IPS-NIHi7 (cell line): Measurements from ENCODE around the gene AURKA.
"Not testable (repeated sequence)": the region's sequence is repeated elsewhere in the genome, so short reads cannot be mapped to it uniquely, and the experiment has no call there.

Experiments
- DNase-seq: peaks from one replicate; pipeline ENCODE4 v3.0.0; 2012; ENCODE audit warnings: mixed read lengths; ENCODE audit errors: extremely low spot score

Gene AURKA

DNA sequence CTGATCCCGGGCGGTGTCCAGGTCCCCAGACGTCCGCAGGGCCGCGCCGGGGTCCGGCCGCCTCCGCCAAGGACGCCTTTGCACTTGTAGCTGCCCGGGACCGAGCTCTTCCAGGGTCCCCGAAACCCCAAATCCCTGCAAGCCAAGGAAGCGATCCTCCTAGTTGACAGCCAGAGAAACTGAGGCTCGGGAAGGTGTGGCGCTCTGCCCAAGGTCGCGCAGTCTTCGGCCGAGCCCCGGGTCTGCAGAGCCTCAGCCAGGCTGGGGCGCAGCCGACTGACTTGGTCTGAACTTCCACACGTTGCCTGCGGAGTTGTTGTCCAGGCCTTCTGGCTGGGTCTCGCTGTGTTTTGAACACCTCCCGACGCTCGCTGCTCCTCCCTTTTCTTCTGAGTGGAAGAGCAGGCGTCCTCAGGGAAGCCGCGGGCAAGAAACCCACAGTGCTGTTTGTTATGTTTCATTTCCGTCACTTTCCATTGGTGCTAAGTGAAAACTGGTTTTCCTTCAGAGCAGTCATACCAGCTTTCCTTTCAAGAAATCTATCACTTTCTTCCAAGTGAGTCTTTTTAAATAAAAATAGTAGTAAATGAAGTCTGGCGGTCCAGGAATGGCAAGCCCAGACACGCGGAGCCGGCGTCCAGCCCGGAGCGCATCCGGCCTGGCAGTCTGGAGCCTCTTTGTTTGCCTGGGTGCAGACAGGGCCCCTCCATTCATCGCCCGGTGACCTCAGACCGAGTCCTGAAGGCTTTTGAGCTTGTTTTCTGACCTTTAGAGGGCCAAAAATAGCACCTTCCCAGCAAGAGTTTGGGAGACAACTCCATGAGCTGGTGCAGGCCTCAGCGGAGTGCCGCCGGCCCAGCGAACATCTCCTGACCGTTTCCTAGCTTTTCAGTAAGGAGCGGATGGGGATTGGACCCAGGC lies 32.5 kb downstream of the AURKA start:
- DNase-seq, result peak; percentile 44

- DNase-seq, result peak; percentile 99
Observed at GRCh38 chr20:56358600-56359211, 33.3 kb downstream of the AURKA start, which contains the start of gene FAM210B. Gene FAM210B, plus strand, starts transcription at chr20:56358974. Its CDS starts 32 bp downstream, at chr20:56359006.

GRCh38 chr20:56358070-56358469 lies 33.9 kb downstream of the AURKA start:
- no peak for DNase-seq

GRCh38 chr20:56353356-56353755 lies 38.7 kb downstream of the AURKA start:
- DNase-seq, result no peak

- DNase-seq, result no peak
Observed at GRCh38 chr20:56352345-56353055, 39.5 kb downstream of the AURKA start.

- no peak for DNase-seq
Observed at GRCh38 chr20:56350842-56351241, 41.2 kb downstream of the AURKA start.

GRCh38 chr20:56348746-56349145 lies 43.3 kb downstream of the AURKA start:
- no peak for DNase-seq

DNA sequence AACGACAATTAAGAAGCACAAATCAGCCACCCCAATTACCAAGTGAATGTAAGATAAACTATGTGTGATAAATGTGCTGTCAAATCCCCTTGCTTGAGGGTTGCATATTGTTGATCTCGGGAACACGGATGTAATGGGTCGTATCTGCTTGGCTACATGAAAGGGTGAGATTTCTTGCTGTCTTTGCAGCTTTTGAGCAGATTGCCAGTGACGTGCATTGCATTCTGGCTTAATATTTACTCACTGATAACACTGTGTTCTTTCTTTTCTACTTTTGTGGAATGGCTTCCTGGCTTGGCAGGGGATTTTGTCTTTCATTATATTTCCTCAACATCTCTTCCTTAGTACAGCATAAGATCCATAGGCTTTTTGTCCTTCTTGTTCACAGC lies 43.7 kb downstream of the AURKA start:
- no peak for DNase-seq

- DNase-seq, result peak; percentile 16
Observed at GRCh38 chr20:56347628-56348304, 44.2 kb downstream of the AURKA start.

DNA sequence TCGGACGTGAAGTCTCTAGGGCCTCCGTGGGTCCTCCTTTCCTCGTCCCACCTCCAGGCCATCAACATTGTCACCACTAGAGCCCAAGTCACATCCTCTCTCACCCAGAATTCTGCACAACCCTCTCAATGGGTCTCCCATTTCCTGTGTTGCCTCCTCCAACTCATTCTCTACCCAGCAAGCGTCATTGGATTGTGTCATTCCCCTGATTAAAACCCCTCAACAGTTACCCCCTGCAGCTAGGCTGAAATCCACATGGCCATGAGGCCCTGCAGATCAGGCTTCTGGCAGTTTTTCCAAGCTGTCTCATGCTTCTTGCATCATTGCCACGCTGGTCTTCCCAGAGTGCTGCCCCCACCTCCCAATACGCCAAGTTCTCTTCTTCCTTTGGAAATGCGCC lies 46.1 kb downstream of the AURKA start:
- DNase-seq, result no peak

GRCh38 chr20:56343861-56344381 lies 48.1 kb downstream of the AURKA start:
- DNase-seq, result peak; percentile 94

DNA sequence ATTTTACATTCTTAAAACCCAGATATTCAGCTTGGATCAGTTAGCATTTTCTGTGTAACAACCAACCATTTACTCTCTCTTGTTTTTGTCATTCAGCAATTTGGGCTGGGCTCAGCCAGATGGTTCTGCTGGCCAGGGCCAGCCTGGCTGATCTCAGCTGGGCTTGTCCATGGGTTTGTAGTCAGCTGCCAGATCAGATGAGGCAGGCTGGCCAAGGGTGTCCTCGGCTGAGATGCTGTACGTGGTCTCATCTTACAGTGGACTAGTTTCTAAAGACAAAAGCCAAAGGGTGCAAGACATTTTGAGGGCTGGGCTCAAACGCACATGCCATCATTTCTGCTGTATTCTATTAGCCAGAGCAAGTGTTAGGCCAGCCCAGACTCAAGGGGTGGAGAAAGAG lies 49.2 kb downstream of the AURKA start:
- DNase-seq, result no peak

GRCh38 chr20:56336709-56337108 lies 55.3 kb downstream of the AURKA start:
- DNase-seq, result not testable (repeated sequence)

DNA sequence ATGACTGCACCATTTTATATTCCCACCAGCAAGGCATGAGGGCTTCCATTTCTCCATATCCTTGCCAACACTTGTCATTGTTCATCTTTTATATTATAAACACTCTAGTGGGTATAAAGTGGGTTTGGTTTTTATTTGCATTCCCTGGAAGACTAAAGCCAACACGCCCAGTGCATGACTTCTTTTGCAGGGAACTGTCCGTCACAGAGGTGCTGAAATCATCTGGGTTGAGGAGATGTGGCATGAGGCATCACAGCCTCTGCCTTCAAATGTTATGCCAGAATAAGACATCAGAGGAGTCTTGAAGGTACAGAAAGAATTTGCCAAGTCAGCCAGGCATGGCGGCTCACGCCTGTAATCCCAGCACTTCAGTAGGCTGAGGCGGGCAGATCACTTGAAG lies 63.2 kb downstream of the AURKA start:
- no peak for DNase-seq

GRCh38 chr20:56324806-56325205 lies 67.2 kb downstream of the AURKA start:
- no peak for DNase-seq

GRCh38 chr20:56323656-56324055 lies 68.4 kb downstream of the AURKA start:
- no peak for DNase-seq

- no peak for DNase-seq
Observed at GRCh38 chr20:56323206-56323605, 68.8 kb downstream of the AURKA start.

- no peak for DNase-seq
Observed at GRCh38 chr20:56322681-56323080, 69.3 kb downstream of the AURKA start.
